ENCODE data around the gene ICA1.

Gene ICA1

GRCh38 chr7:8197994-8198698 is 63.8 kb downstream of the ICA1 start:
- DNase-seq (ENCODE audit: low read depth) = no peak

GRCh38 chr7:8192897-8193296 is 69.1 kb downstream of the ICA1 start:
- DNase-seq (ENCODE audit: low read depth) = no peak

- DNase-seq (ENCODE audit: low read depth) = peak; percentile 29
These were observed 71.7 kb downstream of the ICA1 start for GRCh38 chr7:8190119-8190895.

- no peak for DNase-seq (ENCODE audit: low read depth)
These were observed 72.3 kb downstream of the ICA1 start for GRCh38 chr7:8189625-8190024.

- DNase-seq (ENCODE audit: low read depth) = no peak
These were observed 75.9 kb downstream of the ICA1 start for GRCh38 chr7:8185926-8186683.

GRCh38 chr7:8184221-8184620 is 77.7 kb downstream of the ICA1 start:
- no peak for DNase-seq (ENCODE audit: low read depth)

- DNase-seq (ENCODE audit: low read depth) = no peak
These were observed 82.5 kb downstream of the ICA1 start for GRCh38 chr7:8179486-8179885.

GRCh38 chr7:8178353-8178752 is 83.6 kb downstream of the ICA1 start:
- no peak for DNase-seq (ENCODE audit: low read depth)

GRCh38 chr7:8177109-8177933 is 84.6 kb downstream of the ICA1 start:
- DNase-seq (ENCODE audit: low read depth) = no peak

- DNase-seq (ENCODE audit: low read depth) = no peak
These were observed 85.4 kb downstream of the ICA1 start for GRCh38 chr7:8176370-8177081.

- no peak for DNase-seq (ENCODE audit: low read depth)
These were observed 86.0 kb downstream of the ICA1 start for GRCh38 chr7:8175929-8176369.

GRCh38 chr7:8172372-8173354 is 89.3 kb downstream of the ICA1 start:
- DNase-seq (ENCODE audit: low read depth) = no peak

GRCh38 chr7:8169171-8169570 is 92.8 kb downstream of the ICA1 start:
- no peak for DNase-seq (ENCODE audit: low read depth)

GRCh38 chr7:8168336-8168735 is 93.6 kb downstream of the ICA1 start:
- no peak for DNase-seq (ENCODE audit: low read depth)

GRCh38 chr7:8165150-8165549 is 96.8 kb downstream of the ICA1 start:
- DNase-seq (ENCODE audit: low read depth) = no peak

GRCh38 chr7:8162181-8162580 is 99.8 kb downstream of the ICA1 start:
- no peak for DNase-seq (ENCODE audit: low read depth)

GRCh38 chr7:8161364-8161828 is 100.6 kb downstream of the ICA1 start:
- DNase-seq (ENCODE audit: low read depth) = no peak

GRCh38 chr7:8160779-8161345 is 101.1 kb downstream of the ICA1 start:
- no peak for DNase-seq (ENCODE audit: low read depth)

- DNase-seq (ENCODE audit: low read depth) = no peak
These were observed 101.7 kb downstream of the ICA1 start for GRCh38 chr7:8160250-8160649.

GRCh38 chr7:8159595-8159994 is 102.4 kb downstream of the ICA1 start:
- no peak for DNase-seq (ENCODE audit: low read depth)
